Adipocyte (in vitro differentiated cells): ENCODE measurements around the gene NKAP.
"Not testable (repeated sequence)": the region's sequence is repeated elsewhere in the genome, so short reads cannot be mapped to it uniquely, and the experiment has no call there.

Source experiments
- DNase-seq: peaks from one replicate; pipeline ENCODE4 v3.0.0-alpha.2; 2015; ENCODE audit warnings: low read depth
- H3K27me3 ChIP-seq: replicated peaks from 2 replicates; pipeline ENCODE4 v1.7.0; 2013; ENCODE audit warnings: mild to moderate bottlenecking, low read length, moderate library complexity; ENCODE audit not compliant: control insufficient read depth, insufficient read depth
- H3K36me3 ChIP-seq: 2 replicates; pipeline ENCODE4 v1.7.0; 2013; ENCODE audit warnings: low read length, mild to moderate bottlenecking, moderate library complexity; ENCODE audit not compliant: control insufficient read depth, insufficient read depth, severe bottlenecking
- H3K4me1 ChIP-seq: 2 replicates; pipeline ENCODE4 v1.7.0; 2013; ENCODE audit warnings: mild to moderate bottlenecking, low read length, moderate library complexity; ENCODE audit not compliant: control insufficient read depth, insufficient read depth
- H3K4me3 ChIP-seq: 2 replicates; pipeline ENCODE4 v1.7.0; 2013; ENCODE audit warnings: mild to moderate bottlenecking, low read length, moderate library complexity
- H3K9ac ChIP-seq: 2 replicates; pipeline ENCODE4 v1.7.0; 2013; ENCODE audit warnings: mild to moderate bottlenecking, low read length, moderate library complexity
- H3K9me3 ChIP-seq: 2 replicates; pipeline ENCODE4 v1.7.0; 2013; ENCODE audit warnings: mild to moderate bottlenecking, low read length, moderate library complexity; ENCODE audit not compliant: control insufficient read depth

The NKAP gene

DNA sequence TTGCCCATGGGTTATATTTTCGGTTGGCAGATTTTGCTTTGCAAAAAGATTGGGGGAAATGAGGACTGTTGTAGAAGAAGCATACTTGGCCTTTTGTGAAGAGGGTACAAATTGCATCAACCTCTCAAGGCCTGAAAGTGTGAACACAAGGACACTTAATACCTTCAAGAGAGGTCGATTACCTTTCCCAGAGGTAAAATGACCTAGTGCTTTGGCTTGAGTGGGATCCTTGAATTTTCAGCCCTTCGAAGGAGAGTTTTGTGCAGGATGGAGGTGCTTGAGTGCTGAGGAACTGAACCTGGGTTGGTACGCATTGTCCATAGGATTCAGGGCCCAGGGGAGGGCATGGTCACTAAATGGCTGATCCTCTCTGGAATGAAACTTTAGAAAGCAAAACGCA, 27.6 kb upstream of the NKAP start:
- no peak for DNase-seq
- no peaks in the 10 kb centered on the region for H3K27me3 ChIP-seq
- no peaks in the 10 kb centered on the region for H3K36me3 ChIP-seq
- no peak overlapping the region for H3K4me3 ChIP-seq
- no peaks in the 10 kb centered on the region for H3K9me3 ChIP-seq
- no peak overlapping the region for H3K9ac ChIP-seq
- no peaks in the 10 kb centered on the region for H3K4me1 ChIP-seq

DNA sequence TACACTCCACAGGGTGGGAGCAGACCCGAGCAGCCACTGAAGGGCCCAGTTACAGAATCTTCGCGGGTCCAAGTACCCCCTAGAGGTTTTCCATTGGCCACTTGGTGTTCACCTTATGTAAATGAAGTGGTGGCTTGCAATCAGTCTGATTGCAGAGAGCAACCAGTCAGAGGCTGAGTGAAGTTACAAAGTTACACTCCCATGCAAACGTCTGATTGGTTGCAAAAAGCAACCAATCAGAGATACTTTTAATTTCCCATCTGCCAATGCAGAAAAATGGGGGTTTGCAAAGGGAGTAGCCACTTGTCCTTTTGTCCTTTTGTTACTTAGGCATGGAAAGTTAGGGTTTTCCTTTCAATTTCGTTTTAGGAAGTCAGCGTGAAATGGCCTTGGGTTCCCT, 27.0 kb upstream of the NKAP start:
- no peak overlapping the region for H3K9ac ChIP-seq
- DNase-seq = no peak
- H3K27me3 ChIP-seq = no peaks in the 10 kb centered on the region
- no peak overlapping the region for H3K4me3 ChIP-seq
- no peaks in the 10 kb centered on the region for H3K9me3 ChIP-seq
- no peaks in the 10 kb centered on the region for H3K36me3 ChIP-seq
- H3K4me1 ChIP-seq = no peaks in the 10 kb centered on the region

DNA sequence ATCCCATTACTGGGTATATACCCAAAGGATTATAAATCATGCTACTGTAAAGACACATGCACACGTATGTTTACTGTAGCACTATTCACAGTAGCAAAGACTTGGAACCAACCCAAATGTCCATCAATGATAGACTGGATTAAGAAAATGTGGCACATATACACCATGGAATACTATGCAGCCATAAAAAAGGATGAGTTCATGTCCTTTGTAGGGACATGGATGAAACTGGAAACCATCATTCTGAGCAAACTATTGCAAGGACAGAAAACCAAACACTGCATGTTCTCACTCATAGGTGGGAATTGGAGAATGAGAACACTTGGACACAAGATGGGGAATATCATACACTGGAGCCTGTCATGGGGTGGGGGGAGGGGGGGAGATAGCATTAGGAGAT, 23.3 kb upstream of the NKAP start:
- not testable (repeated sequence) for H3K4me1 ChIP-seq, H3K27me3 ChIP-seq, H3K36me3 ChIP-seq, H3K9me3 ChIP-seq, H3K9ac ChIP-seq, H3K4me3 ChIP-seq, DNase-seq

DNA sequence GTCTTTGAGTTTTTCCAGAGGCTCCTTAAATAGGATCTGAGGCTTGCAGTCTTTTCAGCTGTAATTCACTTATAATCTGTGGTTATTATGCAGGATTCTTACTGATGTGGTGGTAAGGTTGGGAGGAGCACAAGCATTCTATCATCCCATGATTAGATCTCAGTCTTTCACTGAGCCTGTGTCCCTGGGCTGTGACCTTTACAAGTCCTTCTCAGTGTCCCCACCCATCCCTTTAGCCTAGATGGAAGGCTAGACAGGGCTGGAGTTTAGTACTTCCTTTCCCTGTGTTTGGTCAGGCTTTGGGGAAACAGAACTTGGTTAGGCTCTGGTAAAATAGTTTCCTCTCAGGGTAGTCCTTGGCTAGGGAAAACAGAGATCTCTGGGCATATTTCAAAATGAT, 17.1 kb upstream of the NKAP start:
- no peak overlapping the region for H3K4me3 ChIP-seq
- no peak for DNase-seq
- H3K4me1 ChIP-seq = no peaks in the 10 kb centered on the region
- no peaks in the 10 kb centered on the region for H3K36me3 ChIP-seq
- no peaks in the 10 kb centered on the region for H3K9me3 ChIP-seq
- H3K9ac ChIP-seq = no peak overlapping the region
- H3K27me3 ChIP-seq = peaks cover 8% of the 10 kb centered on the region

DNA sequence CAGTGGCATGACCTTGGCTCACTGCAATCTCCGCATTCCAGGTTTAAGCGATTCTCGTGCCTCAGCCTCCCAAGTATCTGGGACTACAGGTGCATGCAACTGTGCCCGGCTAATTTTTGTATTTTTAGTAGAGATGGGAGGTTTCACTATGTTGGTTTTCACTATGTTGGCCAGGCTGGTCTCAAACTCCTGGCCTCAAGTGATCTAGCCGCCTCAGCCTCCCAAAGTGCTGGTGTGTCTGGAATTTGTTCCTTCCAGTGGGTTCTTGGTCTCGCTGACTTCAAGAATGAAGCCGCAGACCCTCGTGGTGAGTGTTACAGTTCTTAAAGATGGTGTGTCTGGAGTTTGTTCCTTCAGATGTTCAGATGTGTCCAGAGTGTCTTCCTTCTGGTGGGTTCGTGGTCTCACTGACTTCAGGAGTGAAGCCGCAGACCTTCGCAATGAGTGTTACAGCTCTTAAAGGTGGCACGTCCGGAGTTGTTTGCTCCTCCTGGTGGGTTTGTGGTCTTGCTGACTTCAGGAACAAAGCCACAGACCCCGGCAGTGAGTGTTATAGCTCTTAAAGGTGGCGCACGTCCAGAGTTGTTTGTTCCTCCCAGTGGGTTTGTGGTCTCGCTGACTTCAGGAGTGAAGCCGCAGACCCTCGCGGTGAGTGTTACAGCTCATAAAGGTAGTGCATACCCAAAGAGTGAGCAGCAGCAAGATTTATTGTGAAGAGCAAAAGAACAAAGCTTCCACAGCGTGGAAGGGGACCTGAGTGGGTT, 12.4 kb upstream of the NKAP start:
- not testable (repeated sequence) for DNase-seq, H3K36me3 ChIP-seq

DNA sequence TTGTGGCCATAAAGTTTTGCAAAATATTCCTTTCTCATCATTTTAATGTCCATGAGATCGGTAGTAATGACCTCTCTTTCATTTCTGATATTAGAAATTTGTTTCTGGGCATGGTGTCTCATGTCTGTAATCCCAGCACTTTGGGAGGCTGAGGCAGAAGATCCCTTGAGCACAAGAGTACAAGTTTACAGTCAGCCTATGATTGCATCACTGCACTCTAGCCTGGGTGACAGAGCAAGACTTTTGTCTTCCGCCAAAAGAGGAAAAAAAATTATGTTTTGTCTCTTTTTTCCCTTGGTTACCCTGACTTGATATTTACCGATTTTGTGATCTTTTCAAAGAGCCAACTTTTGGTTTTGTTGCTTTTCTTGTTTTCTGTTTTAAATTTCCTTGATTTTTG, 10.8 kb upstream of the NKAP start:
- Histone ChIP-seq H3K27me3 (peaks cover 17% of the 10 kb centered on the region), H3K36me3 (no peaks in the 10 kb centered on the region), H3K4me3 (no peak overlapping the region), H3K4me1 (no peaks in the 10 kb centered on the region), H3K9me3 (no peaks in the 10 kb centered on the region), H3K9ac (no peak overlapping the region)
- no peak for DNase-seq

More for the DNA sequence above, 12.4 kb upstream of the NKAP start:
- H3K9ac ChIP-seq, H3K4me1 ChIP-seq, H3K9me3 ChIP-seq, H3K4me3 ChIP-seq: not testable (repeated sequence)
- peaks cover 19% of the 10 kb centered on the region for H3K27me3 ChIP-seq

DNA sequence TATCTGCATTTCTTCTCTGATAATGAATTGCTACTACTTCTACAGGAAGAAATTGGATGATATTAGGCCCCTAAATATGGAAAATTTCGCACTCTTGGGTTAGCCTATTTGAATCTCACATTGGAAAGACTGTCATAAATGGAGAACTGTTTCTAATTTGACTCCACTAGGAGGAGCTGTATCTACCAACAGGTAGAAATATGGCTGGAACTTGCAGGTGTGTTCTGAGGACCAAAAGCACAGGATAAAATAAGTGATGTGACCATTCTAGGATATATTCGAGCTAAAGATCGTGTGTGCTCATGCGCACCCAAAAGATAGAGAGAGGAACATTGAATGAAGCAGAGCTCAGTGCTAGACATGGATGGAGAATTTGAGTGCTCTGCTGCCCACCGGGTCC, 4.8 kb upstream of the NKAP start:
- H3K36me3 ChIP-seq = no peaks in the 10 kb centered on the region
- H3K4me3 ChIP-seq = no peak overlapping the region
- no peak overlapping the region for H3K9ac ChIP-seq
- DNase-seq = no peak
- H3K27me3 ChIP-seq = peaks cover 2% of the 10 kb centered on the region
- no peaks in the 10 kb centered on the region for H3K9me3 ChIP-seq
- no peaks in the 10 kb centered on the region for H3K4me1 ChIP-seq

DNA sequence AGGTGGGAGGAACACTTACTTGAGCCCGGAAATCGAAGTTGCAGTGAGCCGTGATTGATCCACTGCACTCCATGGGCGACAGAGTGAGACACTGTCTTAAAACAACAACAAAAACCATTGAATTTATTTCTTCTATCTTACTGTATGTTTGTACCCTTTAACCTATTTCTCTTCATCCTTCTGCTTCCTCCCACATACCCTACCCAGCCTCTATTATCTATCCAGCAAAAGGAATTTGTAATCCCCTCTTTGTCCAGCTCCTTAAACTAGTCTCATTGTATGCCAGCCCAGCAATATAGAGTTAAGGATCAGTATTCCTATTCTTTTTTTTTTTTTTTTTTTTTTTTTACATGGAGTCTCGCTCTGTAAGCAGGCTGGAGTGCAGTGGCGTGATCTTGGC, 1.9 kb upstream of the NKAP start:
- H3K4me1 ChIP-seq = peaks cover 5% of the 10 kb centered on the region
- no peak overlapping the region for H3K9ac ChIP-seq
- DNase-seq = no peak
- H3K4me3 ChIP-seq = no peak overlapping the region
- H3K27me3 ChIP-seq = no peaks in the 10 kb centered on the region
- no peaks in the 10 kb centered on the region for H3K9me3 ChIP-seq
- no peaks in the 10 kb centered on the region for H3K36me3 ChIP-seq

DNA sequence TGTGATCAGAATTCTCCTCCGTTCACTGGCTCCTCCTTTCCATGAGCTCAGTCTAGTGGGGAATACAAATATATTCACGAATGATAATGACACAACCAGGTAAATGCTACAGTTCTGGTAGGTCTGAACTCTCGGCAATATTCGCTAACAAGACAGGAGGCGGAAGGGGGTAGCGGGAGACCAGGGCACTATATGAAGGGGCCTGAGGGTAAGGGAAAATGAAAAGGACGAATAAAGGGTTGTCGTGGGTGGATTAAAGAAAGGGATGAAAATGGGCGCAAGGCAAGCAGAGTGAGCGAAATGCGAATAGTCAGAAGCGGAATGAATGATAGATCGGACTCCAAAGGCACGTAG, 743 bp downstream of the NKAP start:
- H3K27me3 ChIP-seq = no peaks in the 10 kb centered on the region
- peak overlapping the region; percentile 88 for H3K9ac ChIP-seq
- H3K4me1 ChIP-seq = peaks cover 5% of the 10 kb centered on the region
- H3K36me3 ChIP-seq = no peaks in the 10 kb centered on the region
- peak; percentile 42 for DNase-seq
- no peaks in the 10 kb centered on the region for H3K9me3 ChIP-seq
- peak overlapping the region; percentile 90 for H3K4me3 ChIP-seq

DNA sequence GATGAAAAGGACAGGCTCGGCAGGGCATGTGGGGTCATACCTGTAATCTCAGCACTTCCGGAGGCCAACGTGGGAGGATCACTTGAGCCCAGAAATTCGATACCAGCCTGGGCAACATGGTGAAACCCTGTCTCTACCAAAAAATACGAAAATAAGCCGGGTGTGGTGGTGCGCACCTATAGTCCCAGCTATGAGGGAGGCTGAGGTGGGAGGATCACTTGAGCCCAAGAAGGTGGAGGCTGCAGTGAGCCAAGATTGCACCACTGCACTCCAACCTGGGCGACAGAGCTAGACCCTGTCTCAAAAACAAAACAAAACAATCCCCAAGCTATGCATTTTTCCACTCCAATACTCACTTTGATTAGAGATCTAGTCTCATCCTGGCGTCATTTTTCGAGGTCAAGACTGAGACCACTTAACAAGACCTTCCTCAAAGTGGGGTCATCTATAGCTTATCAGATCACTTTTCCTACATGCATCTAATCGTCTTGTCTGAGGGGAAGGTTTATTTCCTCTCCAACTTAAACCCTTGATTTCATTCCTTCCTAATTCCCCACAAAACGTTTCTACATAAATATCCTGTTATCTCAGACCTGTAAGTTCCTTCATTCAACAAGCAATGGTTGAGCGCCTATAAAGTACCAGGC, 1.3 kb downstream of the NKAP start:
- Histone ChIP-seq H3K4me3 (peak overlapping the region; percentile 90), H3K27me3 (no peaks in the 10 kb centered on the region), H3K9me3 (no peaks in the 10 kb centered on the region), H3K36me3 (no peaks in the 10 kb centered on the region), H3K9ac (peak overlapping the region; percentile 88), H3K4me1 (peaks cover 5% of the 10 kb centered on the region)
- peak; percentile 3 for DNase-seq

DNA sequence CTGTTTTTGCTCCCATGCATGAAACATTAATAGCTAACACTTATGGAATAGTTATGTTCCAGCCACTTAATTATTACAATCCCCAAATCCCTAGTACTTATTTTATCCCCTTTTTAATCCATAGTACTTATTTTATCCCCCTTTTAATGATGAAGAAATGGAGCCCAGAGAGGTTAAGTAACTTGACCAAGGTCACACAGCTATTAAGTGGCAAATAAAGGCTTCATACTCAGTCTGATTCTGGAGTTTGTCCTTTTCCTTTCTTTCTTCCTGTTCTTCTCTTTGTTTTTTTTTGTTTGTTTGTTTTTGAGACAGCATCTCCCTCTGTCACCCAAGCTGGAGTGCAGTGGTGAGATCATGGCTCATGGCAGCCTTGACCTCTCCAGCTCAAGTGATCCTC, 2.2 kb downstream of the NKAP start:
- no peaks in the 10 kb centered on the region for H3K9me3 ChIP-seq
- H3K4me1 ChIP-seq = peaks cover 5% of the 10 kb centered on the region
- no peak overlapping the region for H3K4me3 ChIP-seq
- no peaks in the 10 kb centered on the region for H3K27me3 ChIP-seq
- peaks cover 4% of the 10 kb centered on the region for H3K36me3 ChIP-seq
- H3K9ac ChIP-seq = no peak overlapping the region
- DNase-seq = no peak
